Gastroesophageal sphincter (tissue), 2 donors: ENCODE results near the gene PRTG.

Experiments
- EP300 ChIP-seq: sonication (generic); formaldehyde crosslinking; IDR thresholded peaks from one replicate; pipeline ENCODE4 v1.6.1; 2017; ENCODE audit warnings: antibody characterized with exemption, mild to moderate bottlenecking
- POLR2A ChIP-seq, 2 donors: fragments of 450-650 bp; IDR thresholded peaks; one replicate each; pipeline ENCODE4 v1.6.1; 2017; ENCODE audit warnings: antibody characterized with exemption in 2 of 2, mild to moderate bottlenecking in 2 of 2, moderate library complexity in 1 of 2

GRCh38 chr15:55665605-55666227 is 77.2 kb downstream of the PRTG start:
- TF ChIP-seq POLR2A (IDR thresholded peaks at IDR 0.05) (no peak), EP300 (no peak)
